HepG2 (cell line): ENCODE results near the gene RBM47. TPM values are rescaled to one million over a fixed set of nuclear protein-coding genes. Genes with fewer than 3 reads are reported as not detected.

Experiments used
- ATAC-seq: fragments of 200-7000 bp; cut with Tn5 transposase; 3 replicates; pipeline ENCODE4 v1.9.1; 2020; ENCODE audit warnings: mild to moderate bottlenecking, moderate library complexity
- BruUV-seq: library from RNA; stranded (reverse); fragments of 400-500 nt; replicated peaks from 2 replicates; lab custom pipeline; 2021; lab: Mats Ljungman, UMichigan
- CTCF ChIA-PET: fragments of 300-600 bp; formaldehyde crosslinking; extraction: SDS; loops from one replicate; lab custom pipeline; 2021; ENCODE audit warnings: low total read pairs, inconsistent platforms, low intra/inter-chr PET ratio; lab: Yijun Ruan, JAX
- POLR2A ChIA-PET: fragments of 350-600 bp; sonication (Branson Sonifier 250); formaldehyde crosslinking; loops from one replicate; lab custom pipeline; 2020; ENCODE audit warnings: antibody characterized with exemption, inconsistent platforms; lab: Yijun Ruan, JAX
- DNase-seq: peaks from one replicate; pipeline ENCODE4 v3.0.0-alpha.2; 2015; ENCODE audit warnings: low spot score
- FAIRE-seq: peaks from 3 replicates; lab custom pipeline; 2011; peaks lifted over from hg19 to GRCh38; lab: Jason Lieb, UNC
- H2AFZ ChIP-seq: one replicate; pipeline ENCODE4 v1.6.1; 2011; ENCODE audit warnings: low read length, inconsistent platforms
- H3K27ac ChIP-seq: fragments of 300-600 bp; 3 replicates; pipeline ENCODE4 v1.8.0; 2011; ENCODE audit warnings: mixed run types, mild to moderate bottlenecking, mixed read lengths, low read length, inconsistent platforms; ENCODE audit not compliant: insufficient read depth; ENCODE audit errors: extremely low read length
- H3K27me3 ChIP-seq, 2 experiments: fragments of 200-600 bp in 1 of 2; 2 replicates in 1 of 2; 3 replicates in 1 of 2; pipeline versions ENCODE4 v1.6.0 to v1.8.0; 2011; ENCODE audit warnings: low read length in 2 of 2, mild to moderate bottlenecking in 2 of 2, moderate library complexity in 2 of 2, inconsistent platforms in 1 of 2; ENCODE audit not compliant: insufficient read depth in 2 of 2, control insufficient read depth in 1 of 2
- H3K36me3 ChIP-seq, 2 experiments: fragments of 200-600 bp in 1 of 2; replicated peaks in 1 of 2; 2 replicates in 1 of 2; 3 replicates in 1 of 2; pipeline versions ENCODE4 v1.5.1 to v1.8.0; 2011; ENCODE audit warnings: low read length in 2 of 2, inconsistent platforms in 1 of 2; ENCODE audit not compliant: insufficient read depth in 2 of 2, control insufficient read depth in 1 of 2
- H3K4me1 ChIP-seq: 2 replicates; pipeline ENCODE4 v1.5.1; 2012; ENCODE audit warnings: low read length, inconsistent platforms; ENCODE audit not compliant: insufficient read depth
- H3K4me2 ChIP-seq: 2 replicates; pipeline ENCODE4 v1.6.0; 2011; ENCODE audit warnings: low read depth, low read length, inconsistent platforms
- H3K4me3 ChIP-seq, 3 experiments: fragments of 200-600 bp in 1 of 3; sonication (generic), shearing (Covaris generic) in 1 of 3; replicated peaks in 1 of 3; 2 replicates each; pipeline ENCODE4 v1.5.1; 2011 to 2016; ENCODE audit warnings: low read length in 3 of 3, inconsistent platforms in 2 of 3, low read depth in 2 of 3, mild to moderate bottlenecking in 2 of 3, control low read depth in 1 of 3, mixed read lengths in 1 of 3; ENCODE audit not compliant: insufficient read depth in 1 of 3
- H3K79me2 ChIP-seq: one replicate; pipeline ENCODE4 v1.6.1; 2011; ENCODE audit warnings: low read length, inconsistent platforms; ENCODE audit not compliant: insufficient read depth
- H3K9ac ChIP-seq: 2 replicates; pipeline ENCODE4 v1.6.0; 2011; ENCODE audit warnings: mild to moderate bottlenecking, low read depth, low read length, inconsistent platforms; ENCODE audit not compliant: insufficient read depth
- H3K9me3 ChIP-seq: 2 replicates; pipeline ENCODE4 v1.5.1; 2012; ENCODE audit warnings: mild to moderate bottlenecking, low read length
- H4K20me1 ChIP-seq: 2 replicates; pipeline ENCODE4 v1.6.0; 2011; ENCODE audit warnings: inconsistent platforms, mild to moderate bottlenecking, low read length, moderate library complexity; ENCODE audit not compliant: insufficient read depth
- ARID2 ChIP-seq: sonication (generic); formaldehyde crosslinking; IDR thresholded peaks from 2 replicates; pipeline ENCODE4 v1.8.1; 2022; ENCODE audit warnings: mild to moderate bottlenecking, missing genetic modification reagents, borderline replicate concordance
- ARNT ChIP-seq: fragments of 450-650 bp; IDR thresholded peaks from 2 replicates; pipeline ENCODE4 v1.6.1; 2017
- BORCS8-MEF2B ChIP-seq: sonication (generic); formaldehyde crosslinking; IDR thresholded peaks from 2 replicates; pipeline ENCODE4 v1.8.0; 2022; ENCODE audit warnings: mild to moderate bottlenecking, missing genetic modification reagents
- HNRNPK ChIP-seq: fragments of 200-400 bp; formaldehyde crosslinking; IDR thresholded peaks from 2 replicates; pipeline ENCODE4 v1.6.1; 2018; ENCODE audit warnings: low read length, low read depth, moderate library complexity, mild to moderate bottlenecking; ENCODE audit not compliant: poor library complexity, severe bottlenecking
- HOXA7 ChIP-seq: sonication (generic); formaldehyde crosslinking; IDR thresholded peaks from 2 replicates; pipeline ENCODE4 v1.8.1; 2022; ENCODE audit warnings: mild to moderate bottlenecking, missing genetic modification reagents, moderate library complexity
- LCORL ChIP-seq, 2 experiments: fragments of 450-650 bp in 1 of 2; sonication (generic) in 1 of 2; formaldehyde crosslinking in 1 of 2; IDR thresholded peaks; 2 replicates each; pipeline versions ENCODE4 v1.5.0 to v1.6.1; 2017 to 2020; ENCODE audit warnings: antibody characterized with exemption in 1 of 2, missing genetic modification reagents in 1 of 2
- MAFK ChIP-seq, 2 experiments: IDR thresholded peaks in 1 of 2; conservative IDR thresholded peaks in 1 of 2; 2 replicates each; pipeline ENCODE4 v1.6.1; 2011; ENCODE audit warnings: improper control_type of control experiment in 2 of 2, low read length in 2 of 2
- MAZ ChIP-seq, 2 experiments: sonication (generic) in 1 of 2; formaldehyde crosslinking in 1 of 2; IDR thresholded peaks; 2 replicates each; pipeline versions ENCODE4 v1.5.0 to v1.6.1; 2012 to 2020; ENCODE audit warnings: low read depth in 2 of 2, mild to moderate bottlenecking in 2 of 2, borderline replicate concordance in 1 of 2, improper control_type of control experiment in 1 of 2, low read length in 1 of 2, missing genetic modification reagents in 1 of 2, moderate library complexity in 1 of 2
- PCBP2 ChIP-seq: fragments of 200-400 bp; formaldehyde crosslinking; optimal IDR thresholded peaks from 2 replicates; pipeline ENCODE3; 2018; ENCODE audit warnings: low read length, low read depth; ENCODE audit not compliant: poor library complexity, severe bottlenecking
- SMAD1 ChIP-seq: sonication (generic); formaldehyde crosslinking; IDR thresholded peaks from 2 replicates; pipeline ENCODE4 v1.4.0; 2020; ENCODE audit warnings: missing genetic modification reagents, low read depth, mild to moderate bottlenecking, borderline replicate concordance
- SP2 ChIP-seq: sonication (generic); formaldehyde crosslinking; IDR thresholded peaks from 2 replicates; pipeline ENCODE4 v1.5.1; 2020; ENCODE audit warnings: mild to moderate bottlenecking, missing genetic modification reagents
- SRY ChIP-seq: sonication (generic); formaldehyde crosslinking; IDR thresholded peaks from 2 replicates; pipeline ENCODE4 v1.8.0; 2022; ENCODE audit warnings: mild to moderate bottlenecking, missing genetic modification reagents
- TCF7 ChIP-seq: sonication (generic); IDR thresholded peaks from 2 replicates; pipeline ENCODE4 v1.6.1; 2016; ENCODE audit warnings: antibody characterized with exemption, low read depth
- ZC3H13 ChIP-seq: sonication (generic); formaldehyde crosslinking; IDR thresholded peaks from 2 replicates; pipeline ENCODE4 v1.8.1; 2023; ENCODE audit warnings: mild to moderate bottlenecking, missing genetic modification reagents, moderate library complexity
- ZNF230 ChIP-seq: sonication (generic); formaldehyde crosslinking; IDR thresholded peaks from 2 replicates; pipeline ENCODE4 v1.4.0; 2020; ENCODE audit warnings: mild to moderate bottlenecking, missing genetic modification reagents
- ZNF326 ChIP-seq: sonication (generic); formaldehyde crosslinking; IDR thresholded peaks from 2 replicates; pipeline ENCODE4 v1.4.0; 2020; ENCODE audit warnings: missing genetic modification reagents, borderline replicate concordance
- ZSCAN20 ChIP-seq: sonication (generic); formaldehyde crosslinking; IDR thresholded peaks from 2 replicates; pipeline ENCODE4 v1.4.0; 2020; ENCODE audit warnings: missing genetic modification reagents, mild to moderate bottlenecking, borderline replicate concordance
- WGBS: methylation state at CpG from one replicate; pipeline ENCODE4 v1.1.6; 2017; ENCODE audit warnings: low lambda C conversion rate; 5-methylcytosine and 5-hydroxymethylcytosine counted together
- in situ Hi-C: cut with HindIII; loops from 2 replicates; pipeline ENCODE4 v1.10.0; 2017; ENCODE audit warnings: low pct_unique_long_range_greater_than_20kb; ENCODE audit not compliant: extremely low pct_ligation_motif_present
- intact Hi-C: fragments of 100-400 bp; cut with micrococcal nuclease; formaldehyde crosslinking; loops from one replicate; pipeline ENCODE4 v1.10.0; 2022; ENCODE audit not compliant: unreplicated experiment
- polyA plus RNA-seq, 8 experiments: library from polyadenylated mRNA; depleted of rRNA in 3 of 8; stranded (reverse) in 7 of 8; unstranded in 1 of 8; fragments of >200 nt; fragmentation: Illumina TruSeq in 4 of 8; extraction: Trizol in 4 of 8; gene quantifications; 2 replicates each; pipeline versions ENCODE4 v1.2.1 to v1.2.3, GENCODE V29; 2011 to 2016; ENCODE audit warnings: low read depth in 4 of 8, missing spikeins in 1 of 8, mixed read lengths in 1 of 8; ENCODE audit not compliant: insufficient read depth in 1 of 8
- total RNA-seq, 5 experiments: library from RNA; depleted of rRNA; stranded (reverse); fragments of >200 nt; fragmentation: Illumina TruSeq; extraction: Trizol; gene quantifications; 2 replicates each; pipeline ENCODE4 v1.2.3, GENCODE V29; 2016; ENCODE audit warnings: low read depth in 1 of 5
- TF ChIP-seq, protein P1 (sequence below): sonication (generic); formaldehyde crosslinking; IDR thresholded peaks from 2 replicates; pipeline ENCODE4 v1.5.1; 2020; ENCODE audit warnings: mild to moderate bottlenecking, moderate library complexity, missing genetic modification reagents
- TF ChIP-seq, protein P2 (sequence below): sonication (generic); formaldehyde crosslinking; IDR thresholded peaks from 2 replicates; pipeline ENCODE4 v1.5.0; 2020; ENCODE audit warnings: missing genetic modification reagents

Gene RBM47
- total and polyA plus RNA-seq, 2 of the 13 experiments (the other 11 are each of a cell fraction or from before 2014, with no cell fraction given) = 1.2 to 2.5 TPM

DNA sequence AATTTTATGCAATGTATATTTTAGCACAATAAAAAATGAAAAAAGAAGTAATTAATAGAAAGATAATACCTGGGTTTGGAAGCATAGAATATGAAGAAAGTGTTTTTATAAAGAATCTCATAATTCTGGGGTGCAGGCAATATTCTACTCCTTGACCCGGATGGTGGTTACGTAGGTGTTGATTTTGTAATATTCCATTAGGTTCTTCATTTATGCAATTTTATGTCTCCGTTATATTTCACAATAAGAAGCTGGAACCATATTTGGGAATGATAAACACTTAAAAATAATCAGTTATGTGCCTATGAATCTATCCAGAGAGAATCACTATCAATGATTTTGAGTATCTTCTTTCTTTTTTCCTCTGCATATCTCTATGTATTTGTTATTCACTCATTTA lies 256.0 kb downstream of the RBM47 start:
- DNase-seq (no peak), FAIRE-seq (no peak), ATAC-seq (no peak)
- H3K27ac ChIP-seq = no peak overlapping the region
- POLR2A ChIA-PET = no interaction called here
- no peaks in the 10 kb centered on the region for H4K20me1 ChIP-seq
- BruUV-seq = no TSS peak
- peaks cover 0 to 1% of the 10 kb centered on the region in 2 experiments; a peak in 2 of 5 replicates for H3K27me3 ChIP-seq
- intact Hi-C loops (no loop called here), in situ Hi-C loops (no loop called here)
- CTCF ChIA-PET = no interaction called here
- WGBS = 65% methylated on average over 3 of the region's 3 CpGs
- TF ChIP-seq ZSCAN20 (CRISPR knock-in tag) = no peak
- TF ChIP-seq TCF7 = no peak
- TF ChIP-seq SRY (CRISPR knock-in tag) = no peak
- no peak for TF ChIP-seq ZC3H13 (CRISPR knock-in tag)
- no peak for TF ChIP-seq LCORL (IDR thresholded peaks at IDR 0.05)
- no peak for TF ChIP-seq LCORL (CRISPR knock-in tag; IDR thresholded peaks at IDR 0.05)
- TF ChIP-seq ARID2 (CRISPR knock-in tag) = no peak
- TF ChIP-seq, protein P1, sequence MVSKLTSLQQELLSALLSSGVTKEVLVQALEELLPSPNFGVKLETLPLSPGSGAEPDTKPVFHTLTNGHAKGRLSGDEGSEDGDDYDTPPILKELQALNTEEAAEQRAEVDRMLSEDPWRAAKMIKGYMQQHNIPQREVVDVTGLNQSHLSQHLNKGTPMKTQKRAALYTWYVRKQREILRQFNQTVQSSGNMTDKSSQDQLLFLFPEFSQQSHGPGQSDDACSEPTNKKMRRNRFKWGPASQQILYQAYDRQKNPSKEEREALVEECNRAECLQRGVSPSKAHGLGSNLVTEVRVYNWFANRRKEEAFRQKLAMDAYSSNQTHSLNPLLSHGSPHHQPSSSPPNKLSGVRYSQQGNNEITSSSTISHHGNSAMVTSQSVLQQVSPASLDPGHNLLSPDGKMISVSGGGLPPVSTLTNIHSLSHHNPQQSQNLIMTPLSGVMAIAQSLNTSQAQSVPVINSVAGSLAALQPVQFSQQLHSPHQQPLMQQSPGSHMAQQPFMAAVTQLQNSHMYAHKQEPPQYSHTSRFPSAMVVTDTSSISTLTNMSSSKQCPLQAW (CRISPR knock-in tag) = no peak
- TF ChIP-seq PCBP2 = no peak
- TF ChIP-seq HOXA7 (CRISPR knock-in tag) = no peak
- TF ChIP-seq ZNF326 (CRISPR knock-in tag) = no peak
- TF ChIP-seq ARNT = no peak
- TF ChIP-seq ZNF230 (CRISPR knock-in tag) = no peak
- TF ChIP-seq, protein P2, sequence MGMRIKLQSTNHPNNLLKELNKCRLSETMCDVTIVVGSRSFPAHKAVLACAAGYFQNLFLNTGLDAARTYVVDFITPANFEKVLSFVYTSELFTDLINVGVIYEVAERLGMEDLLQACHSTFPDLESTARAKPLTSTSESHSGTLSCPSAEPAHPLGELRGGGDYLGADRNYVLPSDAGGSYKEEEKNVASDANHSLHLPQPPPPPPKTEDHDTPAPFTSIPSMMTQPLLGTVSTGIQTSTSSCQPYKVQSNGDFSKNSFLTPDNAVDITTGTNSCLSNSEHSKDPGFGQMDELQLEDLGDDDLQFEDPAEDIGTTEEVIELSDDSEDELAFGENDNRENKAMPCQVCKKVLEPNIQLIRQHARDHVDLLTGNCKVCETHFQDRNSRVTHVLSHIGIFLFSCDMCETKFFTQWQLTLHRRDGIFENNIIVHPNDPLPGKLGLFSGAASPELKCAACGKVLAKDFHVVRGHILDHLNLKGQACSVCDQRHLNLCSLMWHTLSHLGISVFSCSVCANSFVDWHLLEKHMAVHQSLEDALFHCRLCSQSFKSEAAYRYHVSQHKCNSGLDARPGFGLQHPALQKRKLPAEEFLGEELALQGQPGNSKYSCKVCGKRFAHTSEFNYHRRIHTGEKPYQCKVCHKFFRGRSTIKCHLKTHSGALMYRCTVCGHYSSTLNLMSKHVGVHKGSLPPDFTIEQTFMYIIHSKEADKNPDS (CRISPR knock-in tag) = no peak
- no peak for TF ChIP-seq MAZ (IDR thresholded peaks at IDR 0.05; ENCODE audit: borderline replicate concordance, low read depth, low read length)
- no peak for TF ChIP-seq MAZ (CRISPR knock-in tag; IDR thresholded peaks at IDR 0.05; ENCODE audit: low read depth)
- no peak for TF ChIP-seq SP2 (CRISPR knock-in tag)
- TF ChIP-seq HNRNPK = no peak
- no peak for TF ChIP-seq BORCS8-MEF2B (CRISPR knock-in tag)
- TF ChIP-seq SMAD1 (CRISPR knock-in tag) = no peak
- no peak for TF ChIP-seq MAFK (conservative IDR thresholded peaks at IDR 0.05 in 1 of 2, IDR thresholded peaks at IDR 0.05 in 1 of 2; ENCODE audit: low read length in 2 of 2)
- no peak overlapping the region for H3K4me2 ChIP-seq
- no peak overlapping the region for H2AFZ ChIP-seq
- H3K4me1 ChIP-seq = peaks cover 22% of the 10 kb centered on the region
- no peak overlapping the region for H3K4me3 ChIP-seq
- H3K36me3 ChIP-seq = no peaks in the 10 kb centered on the region
- no peak overlapping the region for H3K9ac ChIP-seq
- H3K79me2 ChIP-seq = no peaks in the 10 kb centered on the region
- H3K9me3 ChIP-seq = no peaks in the 10 kb centered on the region
